GM04503 (cell line): ENCODE results near the gene RGL4.

Experiments used
- DNase-seq: peaks from one replicate; pipeline ENCODE4 v3.0.0-alpha.2; 2012; ENCODE audit warnings: low read depth

Gene RGL4

DNA sequence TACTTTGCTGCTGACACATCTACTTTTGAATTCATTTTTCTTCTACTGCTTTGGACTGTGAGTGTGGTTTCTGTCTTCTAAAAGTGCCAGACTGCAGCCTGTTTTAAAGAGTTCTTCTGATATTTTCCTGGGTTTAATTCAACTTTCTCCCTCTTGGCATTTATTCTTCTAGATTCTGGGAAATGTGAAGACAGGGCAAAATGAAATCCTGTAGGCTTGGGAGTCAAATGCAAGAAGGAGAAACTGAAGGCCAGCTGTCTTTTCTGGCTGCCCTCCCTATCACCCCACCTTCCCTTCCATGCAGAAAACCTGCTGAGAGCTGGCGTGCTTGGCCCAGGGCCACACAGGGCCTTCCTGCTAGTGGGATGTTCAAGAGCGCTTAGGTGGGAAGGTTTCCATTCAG lies 52.5 kb downstream of the RGL4 start:
- DNase-seq: no peak

DNA sequence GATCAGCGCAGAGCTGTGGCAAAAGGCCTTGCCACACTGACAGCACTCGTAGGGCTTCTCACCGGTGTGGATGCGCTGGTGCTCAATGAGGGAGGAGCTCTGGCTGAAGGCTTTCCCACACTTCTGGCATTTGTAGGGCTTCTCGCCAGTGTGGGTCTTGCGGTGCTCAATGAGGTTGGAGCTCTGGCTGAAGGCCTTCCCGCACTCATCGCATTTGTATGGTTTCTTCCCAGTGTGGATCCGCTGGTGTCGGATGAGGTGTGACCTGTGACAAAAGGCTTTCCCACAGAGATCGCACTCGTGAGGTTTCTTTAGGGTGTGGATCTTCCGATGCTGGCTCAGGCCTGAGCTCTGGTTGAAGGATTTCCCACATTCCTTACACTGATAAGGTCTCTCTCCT lies 53.2 kb downstream of the RGL4 start:
- DNase-seq: no peak

DNA sequence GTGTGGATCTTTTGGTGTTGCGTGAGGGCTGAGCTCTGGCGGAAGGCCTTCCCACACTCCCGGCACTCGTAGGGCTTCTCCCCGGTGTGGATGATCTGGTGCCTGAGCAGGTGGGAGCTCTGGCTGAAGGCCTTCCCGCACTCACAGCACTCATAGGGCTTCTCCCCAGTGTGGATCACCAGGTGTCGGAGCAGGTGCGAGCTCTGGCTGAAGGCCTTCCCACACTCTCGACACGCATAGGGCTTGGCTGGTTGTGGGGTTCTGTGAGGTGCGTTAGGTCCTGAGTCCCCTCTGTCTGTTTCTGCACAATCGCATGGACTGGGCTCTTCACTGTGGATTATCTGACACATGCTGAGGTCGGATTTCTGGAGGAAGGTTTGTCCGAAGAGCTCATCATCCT lies 53.7 kb downstream of the RGL4 start:
- DNase-seq: no peak

DNA sequence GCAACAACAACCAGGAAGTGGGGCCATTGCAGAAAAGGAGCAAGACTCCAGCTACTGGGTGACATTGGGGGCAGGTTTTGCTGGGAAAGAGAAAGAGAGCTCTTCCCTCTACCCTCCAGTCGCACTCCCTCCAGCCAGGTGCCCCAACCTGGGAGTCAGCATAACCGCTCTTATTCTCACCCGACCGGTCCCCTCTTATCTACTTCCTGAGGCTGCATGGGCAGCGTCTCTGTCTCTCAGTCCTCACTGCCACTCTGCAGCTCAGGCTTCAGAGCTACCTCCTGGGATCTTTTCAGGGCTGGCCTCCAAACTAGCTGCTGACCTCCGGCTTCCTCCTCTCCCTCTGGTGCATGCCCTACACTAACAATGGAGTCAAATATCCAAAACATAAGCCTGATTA lies 55.0 kb downstream of the RGL4 start:
- no peak for DNase-seq
